HG03432 (cell line): ENCODE results near the gene CTSF.
"Not testable (repeated sequence)": the region's sequence is repeated elsewhere in the genome, so short reads cannot be mapped to it uniquely, and the experiment has no call there.

Experiments
- ATAC-seq: cut with Tn5 transposase; IDR thresholded peaks from one replicate; pipeline ENCODE4 v1.9.1; 2021; ENCODE audit warnings: mild to moderate bottlenecking, moderate library complexity; ENCODE audit not compliant: unreplicated experiment

The CTSF gene

DNA sequence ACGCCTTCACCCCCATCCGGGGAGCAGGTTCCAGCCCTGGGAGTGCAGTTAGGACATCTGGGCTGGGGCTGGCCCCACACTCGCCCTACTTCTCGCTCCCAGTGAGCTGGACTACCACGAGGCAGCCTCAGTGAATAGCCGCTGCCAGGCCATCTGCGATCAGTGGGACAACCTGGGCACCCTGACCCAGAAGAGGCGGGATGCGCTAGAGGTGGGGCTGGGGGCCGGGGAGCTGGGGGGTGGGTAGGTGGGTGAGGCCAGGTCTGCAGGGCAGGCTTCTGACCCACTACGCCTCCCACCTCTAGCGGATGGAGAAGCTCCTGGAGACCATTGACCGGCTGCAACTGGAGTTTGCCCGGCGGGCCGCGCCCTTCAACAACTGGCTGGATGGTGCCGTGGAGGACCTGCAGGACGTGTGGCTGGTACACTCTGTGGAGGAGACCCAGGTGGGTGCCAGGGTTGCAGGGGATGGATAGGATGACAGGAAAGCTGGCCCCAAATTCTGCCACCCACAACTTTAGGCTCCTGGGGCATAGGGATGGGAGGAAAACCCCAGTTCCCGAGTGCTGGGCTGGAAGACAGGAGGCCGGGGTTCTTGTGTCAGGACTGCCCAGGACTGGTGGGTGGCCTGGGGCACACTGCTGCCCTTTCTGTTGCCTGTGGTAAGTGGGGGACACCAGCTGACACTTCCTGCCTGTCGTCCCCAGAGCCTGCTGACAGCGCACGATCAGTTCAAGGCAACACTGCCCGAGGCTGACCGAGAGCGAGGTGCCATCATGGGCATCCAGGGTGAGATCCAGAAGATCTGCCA, 8.3 kb downstream of the CTSF start:
- ATAC-seq: no peak

DNA sequence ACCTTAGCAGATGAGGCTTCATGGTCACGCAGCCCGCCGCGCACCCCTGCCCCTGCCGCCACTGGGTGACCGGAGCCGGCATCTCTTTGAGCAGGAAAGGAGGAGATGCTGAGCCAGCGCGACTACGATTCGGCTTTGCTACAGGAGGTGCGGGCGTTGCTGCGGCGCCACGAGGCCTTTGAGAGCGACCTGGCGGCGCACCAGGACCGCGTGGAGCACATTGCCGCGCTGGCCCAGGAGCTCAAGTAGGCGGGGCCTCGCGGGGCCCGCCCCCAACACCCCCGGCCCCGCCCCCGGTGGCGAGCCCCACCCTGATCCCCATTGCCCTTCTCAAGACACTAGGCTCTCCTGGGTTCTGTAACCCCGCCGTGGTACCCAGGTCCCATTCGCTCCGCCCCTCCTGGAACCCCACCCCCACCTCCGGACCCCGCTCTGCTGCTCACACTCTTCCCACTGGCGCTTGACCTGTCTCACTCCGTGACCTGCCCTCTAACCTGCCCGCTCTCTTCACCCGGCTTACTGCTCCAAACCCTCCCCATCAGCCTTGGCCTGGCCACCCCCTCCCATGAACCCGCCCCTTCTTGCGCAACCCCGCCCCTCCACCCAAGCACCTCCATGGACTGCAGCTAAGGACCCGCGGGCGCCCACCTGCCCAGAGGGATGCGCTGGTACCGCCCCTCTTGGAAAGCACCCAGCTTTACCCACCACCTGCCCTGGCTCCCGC, 9.1 kb downstream of the CTSF start:
- no peak for ATAC-seq

- no peak for ATAC-seq
Observed at GRCh38 chr11:66557733-66558326, 10.6 kb downstream of the CTSF start.

GRCh38 chr11:66556086-66556485, 12.3 kb downstream of the CTSF start:
- ATAC-seq: no peak

DNA sequence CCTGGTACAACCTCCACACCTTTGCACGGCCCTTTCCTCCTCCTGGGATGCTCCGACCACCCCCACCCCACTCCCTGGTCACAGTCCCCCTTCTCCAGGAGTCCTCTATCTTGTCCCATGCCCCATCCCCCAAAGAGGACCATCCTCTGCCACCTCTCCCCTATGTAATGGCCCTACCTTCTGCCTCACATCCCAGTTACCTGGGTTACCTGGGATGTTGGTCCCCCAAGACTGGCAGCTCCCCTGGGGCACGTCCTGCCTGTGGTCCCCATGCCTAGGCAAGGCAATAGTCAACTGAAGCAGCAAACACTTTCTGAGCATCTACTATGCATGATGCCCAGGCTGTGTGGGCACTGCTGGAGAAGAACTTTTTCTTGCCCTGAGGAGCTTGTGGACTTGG, 13.0 kb downstream of the CTSF start:
- ATAC-seq: no peak

DNA sequence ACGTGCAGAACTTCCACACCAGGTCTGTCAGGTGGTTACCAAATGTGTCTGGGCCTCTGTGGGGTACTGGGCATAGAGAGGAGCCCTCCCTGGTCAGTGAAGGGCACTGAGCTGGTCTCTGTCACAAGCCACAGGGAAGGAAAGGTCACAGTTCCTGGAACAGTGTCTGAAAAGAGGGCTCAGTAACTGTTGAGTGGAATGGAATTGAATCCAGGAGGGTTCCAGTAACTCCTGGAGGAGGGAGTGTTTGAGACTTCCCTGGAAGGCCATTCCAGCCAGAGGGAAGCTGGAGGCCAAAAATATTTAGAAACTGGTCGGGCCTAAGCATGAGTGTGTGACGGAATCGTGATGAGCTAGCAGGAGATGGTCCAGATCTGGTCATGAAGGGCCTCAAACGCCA, 13.8 kb downstream of the CTSF start:
- ATAC-seq: no peak

- ATAC-seq: no peak
Observed at GRCh38 chr11:66550887-66551286, 17.5 kb downstream of the CTSF start.

DNA sequence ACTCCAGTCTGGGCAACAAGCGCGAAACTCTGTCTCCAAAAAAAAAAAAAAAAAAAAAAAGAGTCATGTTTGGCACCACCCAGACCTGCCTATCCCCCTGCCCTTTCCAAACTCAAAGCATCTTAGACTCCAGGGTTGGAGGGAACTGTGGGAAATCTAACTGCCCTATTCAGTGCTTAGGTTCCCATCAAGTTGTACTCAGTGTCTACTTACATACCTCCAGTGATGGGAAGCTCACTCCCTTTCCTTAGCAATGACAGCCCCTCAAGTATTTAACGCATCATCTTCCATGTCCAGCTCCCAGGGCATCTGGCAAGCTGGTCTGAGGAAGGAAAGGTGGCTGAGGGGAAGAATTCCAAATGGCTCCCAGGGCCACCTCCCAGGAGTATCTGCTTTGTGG, 18.7 kb downstream of the CTSF start:
- ATAC-seq: no peak

DNA sequence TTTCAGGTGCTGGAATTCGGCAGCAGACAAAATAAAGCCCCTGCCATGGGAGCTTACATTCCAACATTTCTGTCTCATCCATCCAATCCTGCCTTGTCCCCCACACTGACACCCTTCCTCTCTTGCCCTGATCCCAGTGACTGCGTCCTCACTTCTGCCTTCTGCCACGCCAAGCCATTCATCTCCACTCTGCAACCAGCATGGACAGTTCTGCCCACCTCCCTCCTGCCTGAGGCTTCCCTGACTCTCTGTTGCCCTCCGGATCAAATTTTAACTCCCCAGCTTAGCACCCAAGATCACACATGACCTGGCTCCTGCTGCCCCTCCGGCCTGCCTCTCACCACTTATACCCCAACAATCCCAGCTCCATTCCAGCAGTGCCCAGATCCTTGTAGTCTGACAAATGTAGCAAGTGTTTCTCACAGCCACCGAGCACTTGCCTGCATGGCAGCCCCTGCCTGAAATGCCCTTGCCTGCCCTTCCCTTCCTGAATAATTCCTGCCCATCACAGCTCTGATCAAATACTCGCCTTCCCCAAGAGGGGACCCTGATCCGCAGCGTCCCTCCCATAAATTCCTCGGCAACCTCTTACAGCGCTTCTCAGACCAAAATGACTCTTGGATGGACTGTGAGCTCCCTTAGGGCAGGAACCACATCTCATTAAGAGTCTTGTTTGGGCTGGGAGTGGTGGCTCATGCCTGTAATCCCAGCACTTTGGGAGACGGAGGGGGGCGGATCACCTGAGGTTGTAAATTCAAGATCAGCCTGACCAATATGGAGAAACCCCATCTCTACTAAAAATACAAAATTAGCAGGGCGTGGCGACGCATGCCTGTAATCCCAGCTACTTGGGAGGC, 19.4 kb downstream of the CTSF start:
- ATAC-seq: no peak

DNA sequence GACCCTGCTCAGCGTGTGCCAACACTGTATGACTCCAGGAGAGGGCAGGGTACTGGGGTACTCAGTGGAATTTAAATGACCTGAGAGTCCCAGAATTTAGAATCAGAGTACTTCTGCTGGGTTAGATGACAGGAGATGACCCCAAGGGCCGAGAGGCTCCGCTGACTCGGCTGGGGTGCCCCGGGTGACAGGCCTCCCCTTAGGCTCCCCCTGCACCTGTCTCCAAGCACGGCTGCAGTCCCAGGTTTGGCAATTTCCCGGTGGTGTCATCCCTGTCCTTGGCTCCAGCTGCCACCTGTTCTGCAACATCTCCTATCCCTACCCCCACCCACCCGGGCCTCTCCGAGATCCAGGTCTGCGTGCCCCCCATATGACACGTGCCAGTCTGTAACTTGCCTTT, 20.4 kb downstream of the CTSF start:
- ATAC-seq: no peak

- no peak for ATAC-seq
Observed at GRCh38 chr11:66547662-66548009, 20.8 kb downstream of the CTSF start.

DNA sequence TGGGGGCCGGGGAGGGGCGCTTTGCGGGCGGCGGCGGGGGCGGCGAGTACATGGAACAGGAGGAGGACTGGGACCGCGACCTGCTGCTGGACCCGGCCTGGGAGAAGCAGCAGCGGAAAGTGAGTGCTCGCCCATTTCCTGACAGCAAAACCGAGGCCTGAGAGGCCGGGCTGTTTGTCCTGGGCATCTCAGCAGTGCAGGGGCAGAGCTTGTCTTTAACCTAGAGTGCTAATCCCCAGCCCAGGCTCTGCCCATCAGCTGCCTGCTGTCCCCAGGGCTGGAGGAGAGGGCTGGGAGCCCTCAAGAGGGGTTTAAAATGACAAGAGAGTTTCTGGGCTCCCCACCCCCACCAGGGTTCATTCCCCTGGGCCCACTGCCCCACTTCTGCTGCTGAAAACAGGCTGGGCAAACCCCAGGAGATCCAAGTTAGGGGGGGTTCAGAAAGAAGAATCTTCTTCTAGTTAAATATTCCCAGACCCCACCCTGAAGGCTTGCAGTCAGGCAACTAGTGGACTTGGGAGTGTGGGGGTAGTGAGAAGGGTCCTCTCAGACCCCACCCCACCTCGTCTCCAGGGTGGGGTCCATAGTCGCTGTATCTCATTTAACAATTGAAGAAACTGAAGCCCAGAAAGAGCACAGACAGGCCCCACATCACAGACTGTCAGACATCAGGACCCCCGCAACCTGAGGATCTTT, 21.3 kb downstream of the CTSF start:
- ATAC-seq: no peak

DNA sequence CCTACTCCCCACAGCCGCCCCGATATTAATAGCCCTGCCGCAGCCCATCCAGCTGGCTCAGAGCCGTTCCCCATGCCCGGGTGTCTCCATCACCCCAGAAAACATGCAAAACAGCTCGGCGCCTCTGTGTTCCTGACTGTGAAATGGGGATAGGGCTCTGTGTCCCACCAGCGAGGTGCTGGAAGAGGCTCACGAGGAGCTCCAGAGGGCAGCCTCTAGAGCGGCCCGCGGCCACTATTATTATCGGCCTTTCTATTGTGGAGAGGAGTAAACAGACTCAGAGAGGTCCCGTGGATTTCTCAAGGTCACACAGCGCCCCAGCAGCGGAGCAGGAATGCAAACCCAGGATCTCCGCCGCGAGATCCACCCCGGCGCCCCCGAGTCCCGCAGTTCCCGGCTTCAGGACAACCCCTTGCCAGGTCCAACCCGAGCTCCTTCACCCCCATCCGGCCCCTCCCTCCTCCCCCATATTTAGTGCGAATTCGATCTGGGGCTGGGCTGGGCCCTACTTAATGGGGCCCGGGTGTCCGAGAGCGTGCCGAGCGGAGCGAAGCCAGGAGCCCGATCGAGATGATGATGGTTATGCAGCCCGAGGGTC, 21.9 kb downstream of the CTSF start, which contains the start of gene ACTN3:
ACTN3 (plus strand) TSS at position 536 of the 598 bp plus-strand sequence; CDS start at position 571, 35 bp downstream.
- no peak for ATAC-seq

DNA sequence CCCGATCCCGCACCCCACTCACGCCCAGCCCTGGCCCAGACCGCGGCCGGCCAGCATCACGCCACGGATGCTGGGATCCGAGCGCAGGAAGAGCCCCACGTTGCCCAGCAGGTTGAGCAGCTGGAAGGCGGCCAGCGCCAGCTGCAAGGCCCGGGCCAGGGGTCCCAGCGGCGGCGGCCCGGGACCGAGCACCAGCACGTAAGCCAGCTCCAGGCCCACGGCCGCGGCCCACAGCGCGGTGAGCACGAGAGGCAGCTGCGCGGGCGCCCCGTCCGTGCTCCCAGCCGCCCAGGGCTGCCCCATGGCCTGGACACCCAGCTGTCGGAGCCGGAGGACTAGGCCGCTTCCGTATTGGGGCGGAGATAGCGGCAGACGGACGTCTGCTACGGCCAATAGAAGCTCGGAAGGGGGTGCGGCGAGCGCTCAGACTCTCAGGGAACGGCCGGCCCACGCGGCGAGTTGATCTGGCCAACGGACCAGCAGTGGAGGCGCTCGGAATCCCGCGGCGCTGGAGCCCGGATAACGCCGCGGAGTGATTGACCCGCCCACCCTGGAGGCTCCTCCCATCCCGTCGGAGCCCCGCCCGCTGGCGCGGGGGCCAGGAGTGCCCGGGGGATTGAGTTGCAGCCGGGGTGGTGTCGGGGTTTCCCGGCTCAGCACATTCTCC, 22.6 kb downstream of the CTSF start, which contains the start of gene ZDHHC24:
ZDHHC24 (minus strand) TSS at position 348 of the 667 bp plus-strand sequence; CDS start at position 303, 45 bp downstream.
- peak; percentile 85 for ATAC-seq

GRCh38 chr11:66544952-66545351, 23.5 kb downstream of the CTSF start:
- not testable (repeated sequence) for ATAC-seq

GRCh38 chr11:66543263-66544107, 24.9 kb downstream of the CTSF start:
- no peak for ATAC-seq

DNA sequence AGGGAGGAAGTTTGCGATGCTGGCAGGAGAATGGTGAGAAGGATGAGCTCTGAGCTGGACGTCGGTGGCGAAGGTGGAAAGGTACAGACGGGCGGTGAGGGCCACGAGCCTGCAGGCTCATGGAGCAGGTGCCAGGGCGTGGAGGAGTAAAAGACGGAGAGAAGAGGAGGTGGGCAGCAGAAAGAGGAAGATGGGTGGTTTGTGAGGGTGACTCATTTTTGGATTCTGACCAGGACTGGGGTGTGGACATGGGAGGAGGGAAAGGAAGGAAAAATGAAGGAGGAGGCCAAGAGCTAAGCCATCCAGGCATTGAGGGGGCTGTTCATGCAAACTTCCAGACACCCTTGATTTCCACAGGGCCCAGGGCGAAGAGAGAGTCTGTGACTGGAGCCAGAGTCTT, 26.0 kb downstream of the CTSF start:
- no peak for ATAC-seq

- ATAC-seq: no peak
Observed at GRCh38 chr11:66541892-66542291, 26.5 kb downstream of the CTSF start.
